GM12878 (cell line): Measurements from ENCODE around the gene ABCC9. TPM values are rescaled to one million over a fixed set of nuclear protein-coding genes. Genes with fewer than 3 reads are reported as not detected.

Source experiments
- ATAC-seq: fragments of 200-7000 bp; cut with Tn5 transposase; 3 replicates; pipeline ENCODE4 v1.9.1; 2020; ENCODE audit warnings: mild to moderate bottlenecking, moderate library complexity
- BruUV-seq: library from RNA; stranded (reverse); fragments of 400-500 nt; replicated peaks from 2 replicates; lab custom pipeline; 2021; lab: Mats Ljungman, UMichigan
- CTCF ChIA-PET: fragments of 300-600 bp; sonication (Branson Sonifier 250); formaldehyde crosslinking; extraction: SDS; loops from one replicate; lab custom pipeline; 2021; ENCODE audit warnings: inconsistent platforms; lab: Yijun Ruan, JAX
- POLR2A ChIA-PET: fragments of 350-600 bp; formaldehyde crosslinking; extraction: SDS; loops from one replicate; lab custom pipeline; 2021; ENCODE audit warnings: inconsistent platforms; lab: Charles Lee
- RAD21 ChIA-PET: fragments of 300-600 bp; sonication (Branson Sonifier 250); formaldehyde crosslinking; loops from one replicate; lab custom pipeline; 2023; ENCODE audit warnings: antibody characterized with exemption; ENCODE audit not compliant: unreplicated experiment; lab: Charles Lee
- SMC1A ChIA-PET: fragments of 300-600 bp; sonication (Branson Sonifier 250); formaldehyde crosslinking; loops from one replicate; lab custom pipeline; 2023; ENCODE audit not compliant: unreplicated experiment, uncharacterized antibody; lab: Charles Lee
- DNase-seq: peaks from one replicate; pipeline ENCODE4 v3.0.0-alpha.2; 2011; ENCODE audit warnings: low read depth, low spot score
- FAIRE-seq: peaks from 3 replicates; lab custom pipeline; 2011; peaks lifted over from hg19 to GRCh38; lab: Jason Lieb, UNC
- H2AFZ ChIP-seq: 2 replicates; pipeline ENCODE4 v1.6.0; 2011; ENCODE audit warnings: low read depth, low read length, control low read depth; ENCODE audit not compliant: control insufficient read depth
- H3K27ac ChIP-seq: 2 replicates; pipeline ENCODE4 v1.5.1; 2011; ENCODE audit warnings: control low read depth; ENCODE audit not compliant: control insufficient read depth, insufficient read depth
- H3K27me3 ChIP-seq, 2 experiments: replicated peaks in 1 of 2; 2 replicates each; pipeline versions ENCODE4 v1.6.0 to v1.6.1; 2011; ENCODE audit warnings: low read length in 1 of 2; ENCODE audit not compliant: control insufficient read depth in 2 of 2, insufficient read depth in 2 of 2
- H3K36me3 ChIP-seq, 2 experiments: 2 replicates each; pipeline ENCODE4 v1.5.1; 2011; ENCODE audit warnings: low read length in 1 of 2; ENCODE audit not compliant: control insufficient read depth in 2 of 2, insufficient read depth in 2 of 2
- H3K4me1 ChIP-seq: 2 replicates; pipeline ENCODE4 v1.6.1; 2011; ENCODE audit warnings: mild to moderate bottlenecking, low read length, moderate library complexity, mixed read lengths; ENCODE audit not compliant: control insufficient read depth, insufficient read depth
- H3K4me2 ChIP-seq: 2 replicates; pipeline ENCODE4 v1.6.0; 2011; ENCODE audit warnings: control low read depth; ENCODE audit not compliant: control insufficient read depth, insufficient read depth
- H3K4me3 ChIP-seq: fragments of 200-600 bp; sonication (generic); 2 replicates; pipeline ENCODE4 v1.5.1; 2016
- H3K79me2 ChIP-seq: 2 replicates; pipeline ENCODE4 v1.6.0; 2011; ENCODE audit warnings: low read length; ENCODE audit not compliant: control insufficient read depth, insufficient read depth
- H3K9ac ChIP-seq: 2 replicates; pipeline ENCODE4 v1.8.0; 2011; ENCODE audit warnings: low read length, control low read depth, mixed read lengths; ENCODE audit not compliant: control insufficient read depth, insufficient read depth
- H3K9me3 ChIP-seq: replicated peaks from 3 replicates; pipeline ENCODE4 v1.5.1; 2011; ENCODE audit warnings: mild to moderate bottlenecking, low read length; ENCODE audit not compliant: control insufficient read depth, insufficient read depth
- H4K20me1 ChIP-seq: 2 replicates; pipeline ENCODE4 v1.6.0; 2011; ENCODE audit not compliant: control insufficient read depth, insufficient read depth
- FOS ChIP-seq: IDR thresholded peaks from 3 replicates; pipeline ENCODE4 v1.6.1; 2011; ENCODE audit warnings: borderline replicate concordance; ENCODE audit not compliant: insufficient read length; ENCODE audit errors: extremely low read depth
- MXI1 ChIP-seq: fragments of 150-350 bp; IDR thresholded peaks from 2 replicates; pipeline ENCODE4 v1.6.1; 2011; ENCODE audit warnings: low read depth, mild to moderate bottlenecking, inconsistent platforms, low read length, improper control_type of control experiment
- NBN ChIP-seq: fragments of 450-650 bp; IDR thresholded peaks from 2 replicates; pipeline ENCODE4 v1.6.1; 2016
- PAX5 ChIP-seq: IDR thresholded peaks from 2 replicates; pipeline ENCODE4 v1.6.1; 2011; ENCODE audit warnings: low read depth, low read length, borderline replicate concordance
- POU2F2 ChIP-seq: IDR thresholded peaks from 3 replicates; pipeline ENCODE4 v1.6.1; 2011; ENCODE audit warnings: low read depth, mild to moderate bottlenecking, low read length, borderline replicate concordance
- RB1 ChIP-seq: fragments of 450-650 bp; formaldehyde crosslinking; IDR thresholded peaks from 2 replicates; pipeline ENCODE4 v1.6.1; 2017; ENCODE audit warnings: mild to moderate bottlenecking, borderline replicate concordance
- RCOR1 ChIP-seq: conservative IDR thresholded peaks from 2 replicates; pipeline ENCODE4 v1.6.1; 2012; ENCODE audit warnings: low read depth, low read length, improper control_type of control experiment
- SUZ12 ChIP-seq: fragments of 200-600 bp; sonication (generic); IDR thresholded peaks from one replicate; pipeline ENCODE4 v1.6.1; 2018; ENCODE audit warnings: antibody characterized with exemption, mild to moderate bottlenecking; ENCODE audit not compliant: unreplicated experiment
- ZNF384 ChIP-seq: IDR thresholded peaks from 2 replicates; pipeline ENCODE4 v1.6.1; 2012; ENCODE audit warnings: low read depth, mild to moderate bottlenecking, low read length, improper control_type of control experiment, borderline replicate concordance
- WGBS: methylation state at CpG from one replicate; pipeline ENCODE4 v1.1.6; 2016; ENCODE audit warnings: low lambda C conversion rate; ENCODE audit not compliant: insufficient replicate concordance, insufficient coverage; ENCODE audit errors: missing lambda C conversion rate; 5-methylcytosine and 5-hydroxymethylcytosine counted together
- in situ Hi-C: fragments of 300-500 bp; cut with MboI; formaldehyde crosslinking; loops from 9 replicates; pipeline ENCODE4 v1.14.3; 2018; ENCODE audit warnings: mixed read lengths
- intact Hi-C: fragments of 100-400 bp; cut with micrococcal nuclease; formaldehyde crosslinking; loops from one replicate; pipeline ENCODE4 v1.14.2; 2022; ENCODE audit not compliant: unreplicated experiment
- polyA plus RNA-seq, 11 experiments: library from polyadenylated mRNA; depleted of rRNA in 4 of 11; unstranded in 6 of 11; stranded (reverse) in 5 of 11; fragments of >200 nt; fragmentation: Nextera tagmentation in 4 of 11; fragmentation: Illumina TruSeq in 1 of 11; extraction: Ambion mirVana in 4 of 11; extraction: Trizol in 1 of 11; gene quantifications; 1 replicate in 1 of 11; 2 replicates in 10 of 11; pipeline versions ENCODE4 v1.2.1 to v1.2.3, GENCODE V29; 2011 to 2016; ENCODE audit warnings: inconsistent platforms in 2 of 11, missing spikeins in 2 of 11, low read depth in 1 of 11
- total RNA-seq, 4 experiments: library from RNA; depleted of rRNA in 3 of 4; stranded (reverse); fragments of >200 nt in 3 of 4; fragmentation: Illumina TruSeq in 1 of 4; extraction: Trizol in 1 of 4; gene quantifications; 2 replicates each; pipeline versions ENCODE4 v1.2.1 to v1.2.3, GENCODE V29; 2013 to 2021
- TF ChIP-seq, protein P1 (sequence below): fragments of 450-650 bp; IDR thresholded peaks from 2 replicates; pipeline ENCODE4 v1.6.1; 2017; ENCODE audit warnings: antibody characterized with exemption, mild to moderate bottlenecking, moderate library complexity
- TF ChIP-seq, protein P2 (sequence below): fragments of 450-650 bp; IDR thresholded peaks from 2 replicates; pipeline ENCODE4 v1.6.1; 2016; ENCODE audit warnings: mild to moderate bottlenecking
- TF ChIP-seq, protein P3 (sequence below): IDR thresholded peaks from 2 replicates; pipeline ENCODE4 v1.6.1; 2011; ENCODE audit warnings: mild to moderate bottlenecking, low read depth, low read length, moderate library complexity; ENCODE audit not compliant: insufficient replicate concordance
- TF ChIP-seq, protein P4 (sequence below): IDR thresholded peaks from 2 replicates; pipeline ENCODE4 v1.6.1; 2012; ENCODE audit warnings: mild to moderate bottlenecking, low read depth, low read length

Gene ABCC9
- total and polyA plus RNA-seq, 10 of the 15 experiments (the other 5 are each of a cell fraction or from before 2014, with no cell fraction given): under 0.01 to 0.10 (median 0.04) TPM; not detected in 2

DNA sequence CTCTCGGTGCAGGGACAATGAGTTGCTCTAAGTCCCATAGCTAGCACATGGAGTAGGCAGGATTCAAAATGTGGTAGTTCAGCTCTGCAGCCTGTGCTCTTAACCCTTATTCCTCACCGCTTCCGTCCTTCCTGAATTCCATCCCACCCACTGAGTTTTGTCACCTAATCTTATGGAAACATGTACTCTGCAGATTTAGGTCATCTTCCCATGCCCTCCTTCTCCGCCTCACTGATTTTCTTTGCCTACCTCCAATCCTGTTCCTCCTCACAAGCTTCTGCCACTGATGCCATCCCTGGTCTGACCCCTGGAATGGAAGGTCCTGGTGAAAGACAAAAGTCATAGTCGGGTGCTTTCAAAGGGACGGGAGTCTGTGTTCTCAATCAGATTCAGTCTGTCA, 46.5 kb upstream of the ABCC9 start (continued):
- TF ChIP-seq, protein P1, sequence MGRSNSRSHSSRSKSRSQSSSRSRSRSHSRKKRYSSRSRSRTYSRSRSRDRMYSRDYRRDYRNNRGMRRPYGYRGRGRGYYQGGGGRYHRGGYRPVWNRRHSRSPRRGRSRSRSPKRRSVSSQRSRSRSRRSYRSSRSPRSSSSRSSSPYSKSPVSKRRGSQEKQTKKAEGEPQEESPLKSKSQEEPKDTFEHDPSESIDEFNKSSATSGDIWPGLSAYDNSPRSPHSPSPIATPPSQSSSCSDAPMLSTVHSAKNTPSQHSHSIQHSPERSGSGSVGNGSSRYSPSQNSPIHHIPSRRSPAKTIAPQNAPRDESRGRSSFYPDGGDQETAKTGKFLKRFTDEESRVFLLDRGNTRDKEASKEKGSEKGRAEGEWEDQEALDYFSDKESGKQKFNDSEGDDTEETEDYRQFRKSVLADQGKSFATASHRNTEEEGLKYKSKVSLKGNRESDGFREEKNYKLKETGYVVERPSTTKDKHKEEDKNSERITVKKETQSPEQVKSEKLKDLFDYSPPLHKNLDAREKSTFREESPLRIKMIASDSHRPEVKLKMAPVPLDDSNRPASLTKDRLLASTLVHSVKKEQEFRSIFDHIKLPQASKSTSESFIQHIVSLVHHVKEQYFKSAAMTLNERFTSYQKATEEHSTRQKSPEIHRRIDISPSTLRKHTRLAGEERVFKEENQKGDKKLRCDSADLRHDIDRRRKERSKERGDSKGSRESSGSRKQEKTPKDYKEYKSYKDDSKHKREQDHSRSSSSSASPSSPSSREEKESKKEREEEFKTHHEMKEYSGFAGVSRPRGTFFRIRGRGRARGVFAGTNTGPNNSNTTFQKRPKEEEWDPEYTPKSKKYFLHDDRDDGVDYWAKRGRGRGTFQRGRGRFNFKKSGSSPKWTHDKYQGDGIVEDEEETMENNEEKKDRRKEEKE: no peak
- no peak for TF ChIP-seq POU2F2
- no peak for TF ChIP-seq SUZ12

DNA sequence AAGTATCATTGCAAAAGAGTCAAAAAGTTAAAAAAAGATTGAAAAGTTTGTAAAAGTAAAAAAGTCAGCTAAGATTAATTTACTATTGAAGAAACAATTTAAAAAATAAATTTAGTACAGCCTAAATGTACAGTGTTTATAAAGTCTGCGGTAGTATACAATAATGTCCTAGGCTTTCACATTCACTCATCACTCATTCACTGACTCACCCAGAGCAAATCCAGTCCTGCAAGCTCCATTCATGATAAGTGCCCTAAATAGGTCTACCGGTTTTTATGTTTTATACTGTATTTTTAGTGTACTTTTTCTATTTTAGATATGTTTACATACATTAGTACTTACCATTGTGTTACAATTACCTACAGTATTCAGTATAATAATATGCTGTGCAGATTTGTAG, 43.9 kb upstream of the ABCC9 start:
- no peak overlapping the region for H3K4me2 ChIP-seq
- TF ChIP-seq RB1: no peak
- TF ChIP-seq, protein P2, sequence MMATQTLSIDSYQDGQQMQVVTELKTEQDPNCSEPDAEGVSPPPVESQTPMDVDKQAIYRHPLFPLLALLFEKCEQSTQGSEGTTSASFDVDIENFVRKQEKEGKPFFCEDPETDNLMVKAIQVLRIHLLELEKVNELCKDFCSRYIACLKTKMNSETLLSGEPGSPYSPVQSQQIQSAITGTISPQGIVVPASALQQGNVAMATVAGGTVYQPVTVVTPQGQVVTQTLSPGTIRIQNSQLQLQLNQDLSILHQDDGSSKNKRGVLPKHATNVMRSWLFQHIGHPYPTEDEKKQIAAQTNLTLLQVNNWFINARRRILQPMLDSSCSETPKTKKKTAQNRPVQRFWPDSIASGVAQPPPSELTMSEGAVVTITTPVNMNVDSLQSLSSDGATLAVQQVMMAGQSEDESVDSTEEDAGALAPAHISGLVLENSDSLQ: no peak
- no peak for TF ChIP-seq FOS
- TF ChIP-seq NBN: no peak
- TF ChIP-seq, protein P3, sequence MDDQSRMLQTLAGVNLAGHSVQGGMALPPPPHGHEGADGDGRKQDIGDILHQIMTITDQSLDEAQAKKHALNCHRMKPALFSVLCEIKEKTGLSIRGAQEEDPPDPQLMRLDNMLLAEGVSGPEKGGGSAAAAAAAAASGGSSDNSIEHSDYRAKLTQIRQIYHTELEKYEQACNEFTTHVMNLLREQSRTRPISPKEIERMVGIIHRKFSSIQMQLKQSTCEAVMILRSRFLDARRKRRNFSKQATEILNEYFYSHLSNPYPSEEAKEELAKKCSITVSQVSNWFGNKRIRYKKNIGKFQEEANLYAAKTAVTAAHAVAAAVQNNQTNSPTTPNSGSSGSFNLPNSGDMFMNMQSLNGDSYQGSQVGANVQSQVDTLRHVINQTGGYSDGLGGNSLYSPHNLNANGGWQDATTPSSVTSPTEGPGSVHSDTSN: no peak
- TF ChIP-seq MXI1: no peak
- TF ChIP-seq PAX5: no peak
- TF ChIP-seq, protein P4, sequence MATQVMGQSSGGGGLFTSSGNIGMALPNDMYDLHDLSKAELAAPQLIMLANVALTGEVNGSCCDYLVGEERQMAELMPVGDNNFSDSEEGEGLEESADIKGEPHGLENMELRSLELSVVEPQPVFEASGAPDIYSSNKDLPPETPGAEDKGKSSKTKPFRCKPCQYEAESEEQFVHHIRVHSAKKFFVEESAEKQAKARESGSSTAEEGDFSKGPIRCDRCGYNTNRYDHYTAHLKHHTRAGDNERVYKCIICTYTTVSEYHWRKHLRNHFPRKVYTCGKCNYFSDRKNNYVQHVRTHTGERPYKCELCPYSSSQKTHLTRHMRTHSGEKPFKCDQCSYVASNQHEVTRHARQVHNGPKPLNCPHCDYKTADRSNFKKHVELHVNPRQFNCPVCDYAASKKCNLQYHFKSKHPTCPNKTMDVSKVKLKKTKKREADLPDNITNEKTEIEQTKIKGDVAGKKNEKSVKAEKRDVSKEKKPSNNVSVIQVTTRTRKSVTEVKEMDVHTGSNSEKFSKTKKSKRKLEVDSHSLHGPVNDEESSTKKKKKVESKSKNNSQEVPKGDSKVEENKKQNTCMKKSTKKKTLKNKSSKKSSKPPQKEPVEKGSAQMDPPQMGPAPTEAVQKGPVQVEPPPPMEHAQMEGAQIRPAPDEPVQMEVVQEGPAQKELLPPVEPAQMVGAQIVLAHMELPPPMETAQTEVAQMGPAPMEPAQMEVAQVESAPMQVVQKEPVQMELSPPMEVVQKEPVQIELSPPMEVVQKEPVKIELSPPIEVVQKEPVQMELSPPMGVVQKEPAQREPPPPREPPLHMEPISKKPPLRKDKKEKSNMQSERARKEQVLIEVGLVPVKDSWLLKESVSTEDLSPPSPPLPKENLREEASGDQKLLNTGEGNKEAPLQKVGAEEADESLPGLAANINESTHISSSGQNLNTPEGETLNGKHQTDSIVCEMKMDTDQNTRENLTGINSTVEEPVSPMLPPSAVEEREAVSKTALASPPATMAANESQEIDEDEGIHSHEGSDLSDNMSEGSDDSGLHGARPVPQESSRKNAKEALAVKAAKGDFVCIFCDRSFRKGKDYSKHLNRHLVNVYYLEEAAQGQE: no peak
- no peak for TF ChIP-seq RCOR1
- TF ChIP-seq ZNF384: no peak
- H3K27me3 ChIP-seq: no peaks in the 10 kb centered on the region
- H3K4me1 ChIP-seq: no peaks in the 10 kb centered on the region
- ChIA-PET POLR2A (no interaction called here), SMC1A (interaction anchor here (0.6 to 0.9 kb wide), 3 partner anchors 286 to 303 kb away, joined by 3 to 4 read pairs (median 3); no protein-coding TSS in a partner anchor), CTCF (interaction anchor here (0.6 to 0.8 kb wide), 4 partner anchors 12 to 610 kb away, joined by 3 to 4 read pairs (median 4); no protein-coding TSS in a partner anchor), RAD21 (interaction anchor here (1.5 kb wide), 1 partner anchor 286 kb away, joined by 4 read pairs; no protein-coding TSS in a partner anchor)
- H3K36me3 ChIP-seq: no peaks in the 10 kb centered on the region
- DNase-seq (no peak), ATAC-seq (no peak), FAIRE-seq (no peak)
- no peak overlapping the region for H3K9ac ChIP-seq
- H2AFZ ChIP-seq: no peak overlapping the region
- H3K9me3 ChIP-seq: no peaks in the 10 kb centered on the region
- H3K4me3 ChIP-seq: no peak overlapping the region
- intact Hi-C loops: no loop called here
- 42% methylated on average over 2 of the region's 2 CpGs for WGBS
- in situ Hi-C loops: no loop called here
- H3K79me2 ChIP-seq: no peaks in the 10 kb centered on the region
- no peak overlapping the region for H3K27ac ChIP-seq
- H4K20me1 ChIP-seq: no peaks in the 10 kb centered on the region
- BruUV-seq: no TSS peak
